Right cardiac atrium (tissue), 5 donors: ENCODE results near the gene DDX42. TPM values are rescaled to one million over a fixed set of nuclear protein-coding genes. Genes with fewer than 3 reads are reported as not detected.
A peak's percentile ranks its signal among the peaks of the same experiment; 100 is the strongest.

Experiments used
- ATAC-seq, 2 donors: fragments of 200-7000 bp; cut with Tn5 transposase; one replicate each; pipeline versions ENCODE4 v1.8.0 to v1.9.1; 2020; ENCODE audit warnings: moderate library complexity in 2 of 2, mild to moderate bottlenecking in 1 of 2
- DNase-seq, 3 donors: peaks; one replicate each; pipeline ENCODE4 v3.0.0-alpha.2; 2020
- H3K27ac ChIP-seq: one replicate; pipeline ENCODE4 v1.5.1; 2013; ENCODE audit warnings: mild to moderate bottlenecking, low read length, control low read depth, moderate library complexity
- H3K27me3 ChIP-seq: one replicate; pipeline ENCODE4 v1.6.1; 2013; ENCODE audit not compliant: control insufficient read depth, insufficient read depth
- H3K4me1 ChIP-seq: one replicate; pipeline ENCODE4 v1.6.1; 2013; ENCODE audit warnings: low read length; ENCODE audit not compliant: control insufficient read depth, insufficient read depth
- H3K4me3 ChIP-seq: one replicate; pipeline ENCODE4 v1.5.1; 2013; ENCODE audit warnings: low read length, control low read depth
- H3K9me3 ChIP-seq: one replicate; pipeline ENCODE4 v1.6.1; 2013; ENCODE audit warnings: low read length; ENCODE audit not compliant: control insufficient read depth
- WGBS: extraction: QIAGEN DNeasy Blood & Tissue Kit; methylation state at CpG from one replicate; pipeline ENCODE4 v1.1.7; 2013; 5-methylcytosine and 5-hydroxymethylcytosine counted together
- intact Hi-C, 4 donors: fragments of 100-400 bp; cut with DNase I; formaldehyde crosslinking; loops; one replicate each; pipeline versions ENCODE4 v1.11.0 to v1.14.0; 2022 to 2023
- polyA plus RNA-seq: library from polyadenylated mRNA; stranded (reverse); fragments of 200-250 nt; gene quantifications from one replicate; pipeline ENCODE4 v1.2.3, GENCODE V29; 2013
- total RNA-seq, 4 donors: library from RNA; stranded (reverse); fragmentation: NEBNext Ultra II Directional; extraction: Animal tissue kit (Norgen Biotek cat#: 25700); gene quantifications; one replicate each; pipeline ENCODE4 v1.2.1, GENCODE V29; 2021
- donor health status: healthy with polysubstance abuse.
- donor health status: DM: no; HTN: yes; CAD: no.
- donor health status: DM: no; HTN: no; CAD: no.
- donor health status: DM: no; HTN: yes; CAD: no; lungs with severe emphysema.
- donor health status: DM: yes; HTN: yes; CAD: no.

Gene DDX42
- total and polyA plus RNA-seq, 5 donors: 46.9 to 82.4 (median 57.8) TPM

DNA sequence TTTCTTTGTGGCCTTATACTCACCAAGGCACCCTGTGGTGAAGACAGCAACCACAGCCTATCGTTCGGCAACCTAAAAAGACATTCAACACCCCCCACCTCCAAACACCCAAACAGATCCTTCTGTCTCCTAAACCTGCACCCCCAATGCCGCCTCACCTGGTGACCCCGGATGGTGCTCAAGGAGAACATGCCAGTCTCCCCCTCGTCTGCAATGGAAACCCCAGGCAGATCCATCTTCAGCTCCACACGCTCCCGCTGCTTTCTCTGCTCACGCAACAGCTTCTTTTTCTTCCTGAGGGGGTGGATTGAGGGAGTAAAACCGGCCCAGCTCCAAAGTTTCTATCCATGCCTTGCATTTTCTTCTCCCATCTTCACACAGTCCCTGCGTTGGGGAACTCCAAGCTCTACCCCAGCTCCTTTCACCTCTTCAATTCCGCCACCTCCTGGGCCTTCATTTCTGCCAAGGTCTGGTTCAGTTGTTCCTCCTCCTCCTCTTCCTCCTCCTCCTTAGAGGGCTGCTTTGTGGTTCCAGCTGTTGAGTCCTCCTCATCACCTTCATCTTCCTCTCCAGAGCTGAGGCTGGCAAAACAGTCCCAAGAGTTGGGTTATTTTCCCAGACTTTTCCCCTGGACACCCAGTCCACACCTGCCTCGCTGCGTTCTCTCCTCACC, 49.8 kb downstream of the DDX42 start:
- no peak for ATAC-seq
- WGBS: 91% methylated on average over 13 of the region's 13 CpGs
- H3K27me3 ChIP-seq: no peaks in the 10 kb centered on the region
- H3K4me1 ChIP-seq: peaks cover 8% of the 10 kb centered on the region
- H3K4me3 ChIP-seq: no peak overlapping the region
- intact Hi-C loops: no loop called here
- no peak overlapping the region for H3K27ac ChIP-seq
- peak in 2 of 3 donors; percentile 26 to 45 for DNase-seq
- no peaks in the 10 kb centered on the region for H3K9me3 ChIP-seq

DNA sequence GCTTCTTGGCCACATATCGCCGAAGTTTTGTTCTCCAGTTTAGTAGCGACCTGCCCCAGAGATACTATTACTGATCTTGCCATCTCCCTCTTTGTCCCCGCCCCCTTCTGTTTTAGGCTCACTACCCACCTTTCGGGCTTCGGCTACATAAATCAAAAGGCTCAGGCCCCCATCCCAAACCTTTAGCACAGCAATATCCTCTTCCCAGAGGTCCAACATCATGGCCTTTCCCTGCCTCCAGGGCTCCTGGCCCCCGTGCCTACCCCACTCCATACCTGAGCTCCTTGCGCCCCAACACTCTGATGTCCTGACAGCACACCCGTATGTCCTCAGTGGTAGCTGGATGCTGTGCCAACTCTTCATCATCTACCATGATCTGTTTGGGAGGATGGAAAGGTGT, 50.4 kb downstream of the DDX42 start:
- intact Hi-C loops: no loop called here
- ATAC-seq (no peak), DNase-seq (peak in 1 of 3 donors; percentile 20)
- Histone ChIP-seq H3K4me1 (peaks cover 8% of the 10 kb centered on the region), H3K27me3 (no peaks in the 10 kb centered on the region), H3K4me3 (no peak overlapping the region), H3K9me3 (no peaks in the 10 kb centered on the region), H3K27ac (no peak overlapping the region)
- WGBS: 93% methylated on average over 9 of the region's 9 CpGs

GRCh38 chr17:63826468-63827001, 52.6 kb downstream of the DDX42 start:
- Histone ChIP-seq H3K4me1 (no peaks in the 10 kb centered on the region), H3K4me3 (peak overlapping the region; percentile 50), H3K27me3 (no peaks in the 10 kb centered on the region), H3K9me3 (no peaks in the 10 kb centered on the region), H3K27ac (peak overlapping the region; percentile 86)
- intact Hi-C loops: no loop called here
- WGBS: under 1% methylated on average over 31 of the region's 31 CpGs
- ATAC-seq: peak; percentile 1 to 2
- DNase-seq: peak in 1 of 3 donors; percentile 74

- no peaks in the 10 kb centered on the region for H3K4me1 ChIP-seq
- intact Hi-C loops: no loop called here
- H3K9me3 ChIP-seq: no peaks in the 10 kb centered on the region
- WGBS: under 1% methylated on average over 58 of the region's 58 CpGs
- peak within 1 kb of the TSS; percentile 50 for H3K4me3 ChIP-seq
- H3K27me3 ChIP-seq: no peaks in the 10 kb centered on the region
- ATAC-seq (peak; percentile 94), DNase-seq (peak; percentile 96 to 98 (median 98))
- peak within 1 kb of the TSS; percentile 86 for H3K27ac ChIP-seq
Measured at GRCh38 chr17:63827002-63827800, 53.2 kb downstream of the DDX42 start, which contains the start of the genes FTSJ3 and PSMC5. Gene FTSJ3, minus strand, starts transcription at chr17:63827663. Its CDS starts 761 bp downstream, at chr17:63826902. Gene PSMC5, plus strand, starts transcription at chr17:63827431. Its CDS starts 60 bp downstream, at chr17:63827491.

DNA sequence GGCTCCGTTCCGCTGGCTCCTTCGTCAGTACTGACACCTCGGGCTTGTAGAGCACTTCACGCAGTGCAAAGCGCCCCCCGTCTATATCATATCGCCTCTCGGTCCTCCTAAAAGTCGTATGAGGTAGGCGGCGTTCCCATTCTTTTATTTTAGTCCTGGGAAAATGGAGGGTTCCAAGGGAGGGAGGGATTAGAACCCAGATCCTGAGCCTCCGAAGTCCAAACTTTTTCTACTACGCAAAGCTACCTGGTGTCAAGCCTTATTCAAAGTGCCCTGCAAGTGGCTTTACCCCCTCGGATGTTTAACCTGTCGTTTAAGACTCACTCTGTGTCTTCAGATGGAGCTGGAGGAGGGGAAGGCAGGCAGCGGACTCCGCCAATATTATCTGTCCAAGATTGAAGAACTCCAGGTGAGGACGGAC, 53.8 kb downstream of the DDX42 start:
- 1% methylated on average over 19 of the region's 19 CpGs for WGBS
- Histone ChIP-seq H3K9me3 (no peaks in the 10 kb centered on the region), H3K4me3 (peak overlapping the region; percentile 50), H3K27ac (peak overlapping the region; percentile 86), H3K27me3 (no peaks in the 10 kb centered on the region), H3K4me1 (no peaks in the 10 kb centered on the region)
- ATAC-seq: no peak
- DNase-seq: no peak
- intact Hi-C loops: no loop called here

DNA sequence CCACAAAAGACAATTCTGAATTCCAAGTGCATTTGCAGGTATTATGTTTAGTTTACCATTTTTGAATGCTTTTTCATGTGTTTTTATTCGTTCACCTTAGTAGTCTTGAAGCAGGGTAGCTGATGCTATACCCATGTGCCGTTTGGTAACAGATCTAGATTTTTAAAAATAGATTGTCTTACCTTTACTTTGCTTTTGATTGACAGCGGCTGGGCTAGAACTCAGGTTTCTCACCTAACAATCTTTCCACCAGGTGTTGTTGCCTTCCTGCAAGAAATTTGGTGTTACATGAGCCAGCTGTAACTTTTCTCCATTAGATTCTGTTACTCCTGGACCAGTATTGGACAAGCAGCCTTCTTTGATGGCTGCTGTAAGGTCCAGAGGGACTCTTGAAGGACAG, 55.0 kb downstream of the DDX42 start:
- no peaks in the 10 kb centered on the region for H3K4me1 ChIP-seq
- ATAC-seq (no peak), DNase-seq (no peak)
- no peak overlapping the region for H3K27ac ChIP-seq
- WGBS: 96% methylated on average over 3 of the region's 3 CpGs
- no peaks in the 10 kb centered on the region for H3K9me3 ChIP-seq
- intact Hi-C loops: no loop called here
- no peaks in the 10 kb centered on the region for H3K27me3 ChIP-seq
- H3K4me3 ChIP-seq: no peak overlapping the region

- intact Hi-C loops: no loop called here
- DNase-seq (peak in 1 of 3 donors; percentile 33), ATAC-seq (no peak)
- H3K27me3 ChIP-seq: no peaks in the 10 kb centered on the region
- 89% methylated on average over 5 of the region's 5 CpGs for WGBS
- H3K4me1 ChIP-seq: no peaks in the 10 kb centered on the region
- H3K4me3 ChIP-seq: no peak overlapping the region
- no peaks in the 10 kb centered on the region for H3K9me3 ChIP-seq
- no peak overlapping the region for H3K27ac ChIP-seq
Measured at GRCh38 chr17:63830278-63830677, 56.3 kb downstream of the DDX42 start.

DNA sequence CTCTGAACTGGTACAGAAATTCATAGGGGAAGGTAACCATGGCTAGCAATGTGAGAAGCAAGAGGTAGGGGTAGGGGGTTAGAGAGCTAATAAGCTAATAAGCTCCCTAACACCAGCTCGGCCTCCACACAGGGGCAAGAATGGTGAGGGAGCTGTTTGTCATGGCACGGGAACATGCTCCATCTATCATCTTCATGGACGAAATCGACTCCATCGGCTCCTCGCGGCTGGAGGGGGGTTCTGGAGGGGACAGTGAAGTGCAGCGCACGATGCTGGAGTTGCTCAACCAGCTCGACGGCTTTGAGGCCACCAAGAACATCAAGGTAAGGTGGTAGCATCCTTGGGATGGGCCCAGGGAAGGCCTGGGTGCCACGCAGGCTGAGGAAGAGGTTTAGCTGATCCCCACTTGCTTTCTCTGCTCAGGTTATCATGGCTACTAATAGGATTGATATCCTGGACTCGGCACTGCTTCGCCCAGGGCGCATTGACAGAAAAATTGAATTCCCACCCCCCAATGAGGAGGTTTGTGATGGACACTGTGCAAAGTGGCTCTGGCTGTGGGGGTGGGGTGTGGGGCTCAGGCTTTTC, 57.0 kb downstream of the DDX42 start:
- ATAC-seq (no peak), DNase-seq (peak in 1 of 3 donors; percentile 48)
- Histone ChIP-seq H3K27me3 (no peaks in the 10 kb centered on the region), H3K4me3 (no peak overlapping the region), H3K9me3 (no peaks in the 10 kb centered on the region), H3K4me1 (no peaks in the 10 kb centered on the region), H3K27ac (no peak overlapping the region)
- intact Hi-C loops: no loop called here
- 87% methylated on average over 15 of the region's 15 CpGs for WGBS

DNA sequence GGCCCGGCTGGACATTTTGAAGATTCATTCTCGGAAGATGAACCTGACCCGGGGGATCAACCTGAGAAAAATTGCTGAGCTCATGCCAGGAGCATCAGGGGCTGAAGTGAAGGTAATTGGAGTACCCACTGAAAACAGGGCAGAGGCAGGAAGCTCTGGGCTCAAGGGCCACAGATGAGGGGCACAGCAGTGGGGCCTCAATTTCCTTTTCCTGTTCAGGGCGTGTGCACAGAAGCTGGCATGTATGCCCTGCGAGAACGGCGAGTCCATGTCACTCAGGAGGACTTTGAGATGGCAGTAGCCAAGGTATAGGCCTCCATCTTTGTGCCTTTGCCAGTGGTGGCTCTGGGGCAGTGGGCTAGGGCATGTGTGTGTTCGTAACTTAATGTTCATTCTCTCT, 57.5 kb downstream of the DDX42 start:
- H3K27me3 ChIP-seq: no peaks in the 10 kb centered on the region
- DNase-seq (peak in 1 of 3 donors; percentile 19), ATAC-seq (no peak)
- no peaks in the 10 kb centered on the region for H3K9me3 ChIP-seq
- H3K27ac ChIP-seq: no peak overlapping the region
- H3K4me3 ChIP-seq: no peak overlapping the region
- 75% methylated on average over 8 of the region's 8 CpGs for WGBS
- H3K4me1 ChIP-seq: no peaks in the 10 kb centered on the region
- intact Hi-C loops: no loop called here

DNA sequence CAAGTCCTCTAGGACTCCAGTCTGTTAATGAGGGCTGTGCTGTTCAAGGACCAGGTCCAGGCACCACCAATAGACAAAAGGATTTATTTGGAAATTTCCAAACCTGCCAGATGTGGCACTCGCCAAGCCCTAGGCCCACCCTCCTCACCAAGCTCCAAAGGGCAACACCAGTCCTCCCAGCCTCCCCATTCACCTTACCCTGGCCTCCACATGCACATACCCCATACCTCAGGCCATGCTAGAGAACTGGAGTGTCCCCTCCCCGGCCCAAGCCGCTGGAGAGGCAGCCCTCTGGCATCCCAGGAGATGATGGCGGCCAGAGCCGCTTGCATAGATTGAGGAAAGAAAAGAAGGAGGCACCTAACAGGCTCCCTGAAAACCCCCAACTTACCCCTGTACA, 58.0 kb downstream of the DDX42 start:
- Histone ChIP-seq H3K9me3 (no peaks in the 10 kb centered on the region), H3K27me3 (no peaks in the 10 kb centered on the region), H3K27ac (no peak overlapping the region), H3K4me3 (no peak overlapping the region), H3K4me1 (no peaks in the 10 kb centered on the region)
- DNase-seq (peak in 1 of 3 donors; percentile 40), ATAC-seq (no peak)
- intact Hi-C loops: no loop called here
- WGBS: 77% methylated on average over 5 of the region's 5 CpGs

DNA sequence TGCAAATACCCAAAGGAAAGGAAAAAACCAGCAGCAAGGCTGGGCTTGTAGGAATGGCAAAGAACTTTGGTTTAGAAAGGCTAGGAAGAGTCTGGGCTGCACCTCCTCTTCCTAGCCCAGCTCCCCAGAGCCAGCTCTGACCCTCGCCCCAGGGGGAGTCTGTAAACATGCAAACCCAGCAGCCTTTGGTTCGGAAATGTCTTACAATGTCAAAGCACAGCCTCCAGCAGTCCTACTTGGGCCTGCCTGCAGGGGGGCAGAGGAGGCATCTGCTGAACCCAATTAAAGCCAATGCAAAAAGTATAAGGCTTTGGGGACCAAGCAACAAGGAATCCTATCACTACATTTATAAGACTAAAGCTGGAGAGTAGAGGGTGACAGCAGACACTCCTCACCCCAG, 58.5 kb downstream of the DDX42 start:
- intact Hi-C loops: no loop called here
- Histone ChIP-seq H3K9me3 (no peaks in the 10 kb centered on the region), H3K27ac (no peak overlapping the region), H3K4me3 (no peak overlapping the region), H3K4me1 (peaks cover 2% of the 10 kb centered on the region), H3K27me3 (no peaks in the 10 kb centered on the region)
- DNase-seq (peak in 1 of 3 donors; percentile 30), ATAC-seq (no peak)
- WGBS: 77% methylated on average over 2 of the region's 2 CpGs
